NCI-H2107 treated with DMSO at 0.1 percent for 48 hours (cell line): ENCODE measurements around the gene SAXO1.

Experiments used
- DNase-seq: peaks from one replicate; lab custom pipeline; 2025; ENCODE audit not compliant: unreplicated experiment; lab: John Stamatoyannopoulos, UW

SAXO1 gene

DNA sequence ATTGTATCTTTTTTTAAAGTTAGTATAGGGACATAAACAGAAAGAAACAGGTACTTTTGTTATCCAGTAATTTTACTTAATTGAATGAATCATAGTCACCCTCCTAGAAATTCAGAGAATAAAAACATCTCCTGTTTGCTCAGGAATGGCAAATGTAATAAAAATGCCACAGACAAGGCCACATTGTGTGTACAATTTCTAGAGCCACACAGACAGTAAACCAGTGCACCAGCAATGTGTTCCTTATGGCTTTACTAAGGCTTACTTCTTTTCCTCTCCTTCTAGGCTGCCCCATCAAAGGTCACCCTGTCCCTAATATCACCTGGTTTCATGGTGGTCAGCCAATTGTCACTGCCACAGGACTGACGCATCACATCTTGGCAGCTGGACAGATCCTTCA, 145.5 kb downstream of the SAXO1 start:
- DNase-seq, result no peak

DNA sequence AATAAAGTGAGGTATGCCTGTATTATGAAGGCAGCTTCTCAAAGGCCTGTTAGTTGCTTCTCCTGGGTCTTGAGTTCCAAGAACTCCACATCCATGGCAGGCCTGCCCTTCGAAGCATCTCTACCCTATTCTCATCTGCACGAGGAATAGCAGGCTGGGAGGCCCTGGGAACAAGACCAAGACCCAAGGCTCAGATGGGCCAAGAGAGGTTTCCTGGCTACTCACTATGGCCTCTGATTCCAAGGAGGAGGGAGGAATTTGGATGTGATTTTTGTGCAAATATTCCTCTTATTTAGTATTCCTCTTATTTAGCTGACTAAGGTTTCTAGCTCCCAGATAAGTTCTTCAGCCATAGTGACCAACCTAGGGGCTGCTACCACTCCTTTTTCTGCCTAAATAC, 151.3 kb downstream of the SAXO1 start:
- DNase-seq, result no peak

DNA sequence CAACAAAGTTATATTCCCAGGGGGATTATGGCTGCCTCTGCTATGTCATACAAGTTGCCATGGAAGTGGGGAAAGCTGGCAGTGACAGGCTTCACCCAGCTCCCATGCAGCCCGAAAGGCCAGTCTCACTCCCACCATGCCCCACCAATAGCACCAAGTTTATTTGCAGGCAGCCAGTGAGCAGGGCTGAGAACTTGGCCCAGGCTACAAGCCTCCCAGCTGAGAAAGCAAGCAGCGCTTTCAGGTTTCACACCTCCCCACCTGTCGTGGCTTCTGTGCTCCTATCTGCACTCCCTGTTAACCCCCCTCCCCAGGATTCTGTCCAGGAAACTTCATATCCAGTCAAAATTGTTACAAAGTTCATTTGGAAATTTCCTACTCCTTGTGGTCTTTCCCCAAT, 155.0 kb downstream of the SAXO1 start:
- no peak for DNase-seq
